ENCODE measurements around the gene RNF208. TPM values are rescaled to one million over a fixed set of nuclear protein-coding genes. Genes with fewer than 3 reads are reported as not detected.

The RNF208 gene
- total and polyA plus RNA-seq, 9 of the 15 experiments (the other 6 are each of a cell fraction or from before 2014, with no cell fraction given) = 0.15 to 6.9 (median 0.50) TPM; not detected in 2

DNA sequence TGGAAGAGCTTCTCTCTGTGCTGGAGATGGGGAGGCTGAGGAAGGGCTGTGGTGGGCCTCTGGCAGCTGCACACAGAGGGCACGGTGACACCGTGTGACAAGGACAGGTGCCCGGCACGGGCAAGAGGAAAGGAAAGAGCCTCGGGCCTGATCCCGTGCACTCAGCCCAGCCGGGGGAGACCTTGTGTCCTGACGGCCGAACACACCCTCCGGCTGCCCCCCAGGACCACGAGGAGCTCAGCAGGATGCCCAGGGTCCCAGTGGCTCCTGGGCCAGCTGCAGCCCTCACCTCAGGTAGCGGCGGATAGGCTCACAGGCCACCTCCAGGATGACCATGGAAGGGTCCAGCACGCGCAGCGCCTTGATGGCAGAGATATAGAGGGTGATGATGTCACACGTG, 39.2 kb downstream of the RNF208 start (continued):
- TF ChIP-seq TSC22D4 (tag; IDR thresholded peaks at IDR 0.05) (no peak), ATF1 (CRISPR knock-in tag; IDR thresholded peaks at IDR 0.05) (no peak), ATF1 (tag; IDR thresholded peaks at IDR 0.05) (no peak), ETV6 (IDR thresholded peaks at IDR 0.05; ENCODE audit: borderline replicate concordance in 1 of 2, low read depth in 2 of 2, low read length in 1 of 2) (no peak), ETV6 (CRISPR knock-in tag; IDR thresholded peaks at IDR 0.05; ENCODE audit: borderline replicate concordance) (no peak), PURB (CRISPR knock-in tag; IDR thresholded peaks at IDR 0.05; ENCODE audit: low read depth) (no peak), EP400 (IDR thresholded peaks at IDR 0.05) (no peak), KLF1 (tag; IDR thresholded peaks at IDR 0.05) (no peak)
- TF ChIP-seq, protein P1, sequence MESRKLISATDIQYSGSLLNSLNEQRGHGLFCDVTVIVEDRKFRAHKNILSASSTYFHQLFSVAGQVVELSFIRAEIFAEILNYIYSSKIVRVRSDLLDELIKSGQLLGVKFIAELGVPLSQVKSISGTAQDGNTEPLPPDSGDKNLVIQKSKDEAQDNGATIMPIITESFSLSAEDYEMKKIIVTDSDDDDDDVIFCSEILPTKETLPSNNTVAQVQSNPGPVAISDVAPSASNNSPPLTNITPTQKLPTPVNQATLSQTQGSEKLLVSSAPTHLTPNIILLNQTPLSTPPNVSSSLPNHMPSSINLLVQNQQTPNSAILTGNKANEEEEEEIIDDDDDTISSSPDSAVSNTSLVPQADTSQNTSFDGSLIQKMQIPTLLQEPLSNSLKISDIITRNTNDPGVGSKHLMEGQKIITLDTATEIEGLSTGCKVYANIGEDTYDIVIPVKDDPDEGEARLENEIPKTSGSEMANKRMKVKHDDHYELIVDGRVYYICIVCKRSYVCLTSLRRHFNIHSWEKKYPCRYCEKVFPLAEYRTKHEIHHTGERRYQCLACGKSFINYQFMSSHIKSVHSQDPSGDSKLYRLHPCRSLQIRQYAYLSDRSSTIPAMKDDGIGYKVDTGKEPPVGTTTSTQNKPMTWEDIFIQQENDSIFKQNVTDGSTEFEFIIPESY (CRISPR knock-in tag; IDR thresholded peaks at IDR 0.05) = peak; percentile 58; the same call in 1 of the 2 replicates

DNA sequence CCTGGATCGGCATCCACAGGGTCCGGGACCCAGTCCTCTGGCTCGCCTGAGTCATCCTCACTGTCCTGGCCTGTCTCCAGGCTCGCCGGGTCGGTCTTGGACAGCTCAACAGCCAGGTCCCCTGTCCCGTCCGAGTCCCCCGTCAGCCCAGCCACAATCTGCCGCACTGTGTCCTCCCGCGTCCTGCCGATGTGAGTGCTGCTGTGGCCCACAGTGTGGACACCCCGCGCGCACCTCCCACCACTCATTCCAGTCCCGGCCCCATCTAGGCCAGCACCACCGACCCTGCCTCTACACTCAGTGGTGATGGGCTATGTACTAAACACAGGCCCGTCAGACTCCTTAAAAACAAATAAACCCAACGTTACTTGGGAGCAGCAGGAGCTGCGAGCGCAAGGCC, 40.4 kb downstream of the RNF208 start:
- Histone ChIP-seq H3K9me3 (replicated peaks; ENCODE audit: control insufficient read depth, insufficient read depth, low read depth, low read length) (no peaks in the 10 kb centered on the region), H3K27ac (ENCODE audit: extremely low read depth, low read depth, low read length) (no peak overlapping the region), H3K4me1 (replicated peaks in 1 of 2; ENCODE audit: control insufficient read depth in 2 of 2, insufficient read depth in 2 of 2, low read length in 2 of 2) (peaks cover 7 to 74% of the 10 kb centered on the region in 2 experiments; a peak in 4 of 5 replicates), H2AFZ (ENCODE audit: low read depth, low read length) (no peak overlapping the region), H3K27me3 (ENCODE audit: control insufficient read depth in 2 of 2, insufficient read depth in 2 of 2, low read length in 2 of 2) (no peaks in the 10 kb centered on the region), H3K4me2 (ENCODE audit: insufficient read depth, low read length) (no peak overlapping the region), H3K79me2 (ENCODE audit: control insufficient read depth, insufficient read depth, low read length) (peaks cover 7% of the 10 kb centered on the region), H3K4me3 (no peak overlapping the region), H3K36me3 (ENCODE audit: control insufficient read depth, insufficient read depth, low read length) (peaks cover 79% of the 10 kb centered on the region; the same call in 2 of the 3 replicates), H3K9me1 (ENCODE audit: control insufficient read depth, insufficient read depth, low read length) (no peaks in the 10 kb centered on the region), H3K9ac (ENCODE audit: insufficient read depth in 1 of 2, low read depth in 2 of 2, low read length in 2 of 2) (peak overlapping the region in 1 of 2 experiments; percentile 13; a peak in 1 of 4 replicates), H4K20me1 (replicated peaks; ENCODE audit: control insufficient read depth, insufficient read depth, low read length) (0 out of 2 replicates have a peak, but pooled peaks cover 4% of the 10 kb centered on the region)
- FAIRE-seq (no peak), ATAC-seq (no peak), DNase-seq (ENCODE audit: extremely low read depth in 1 of 4, low spot score in 3 of 4) (no peak)
- ChIA-PET CTCF (ENCODE audit: low intra/inter-chr PET ratio) (no interaction called here), POLR2A (interaction anchor here (0.7 to 1.2 kb wide), 2 partner anchors 16 to 19 kb away, joined by 3 read pairs; no protein-coding TSS in a partner anchor)
- WGBS (ENCODE audit: insufficient coverage, low coverage, missing lambda C conversion rate) = 95% methylated on average over 22 of the region's 22 CpGs
- in situ Hi-C loops (cut with MboI) (no loop called here), intact Hi-C loops (cut with micrococcal nuclease) (no loop called here)
- no TSS peak for BruUV-seq (replicated peaks)
- no peak for TF ChIP-seq RBM14 (IDR thresholded peaks at IDR 0.05; ENCODE audit: borderline replicate concordance, insufficient read depth, low read depth, low read length)
- TF ChIP-seq SRSF9 (IDR thresholded peaks at IDR 0.05; ENCODE audit: borderline replicate concordance, low read depth, low read length) = no peak
- TF ChIP-seq E2F6 (IDR thresholded peaks at IDR 0.05; ENCODE audit: borderline replicate concordance in 1 of 2, extremely low read depth in 1 of 2, insufficient read depth in 1 of 2, insufficient read length in 1 of 2, low read depth in 1 of 2, low read length in 1 of 2, poor library complexity in 1 of 2, severe bottlenecking in 1 of 2) = no peak
- TF ChIP-seq ZNF253 (CRISPR knock-in tag; conservative IDR thresholded peaks at IDR 0.05) = no peak
- peak; percentile 42; the same call in 1 of the 2 replicates for TF ChIP-seq RBFOX2 (IDR thresholded peaks at IDR 0.05; ENCODE audit: low read depth, low read length)
- no peak for TF ChIP-seq HINFP (tag; conservative IDR thresholded peaks at IDR 0.05; ENCODE audit: low read depth)
- TF ChIP-seq, protein P2, sequence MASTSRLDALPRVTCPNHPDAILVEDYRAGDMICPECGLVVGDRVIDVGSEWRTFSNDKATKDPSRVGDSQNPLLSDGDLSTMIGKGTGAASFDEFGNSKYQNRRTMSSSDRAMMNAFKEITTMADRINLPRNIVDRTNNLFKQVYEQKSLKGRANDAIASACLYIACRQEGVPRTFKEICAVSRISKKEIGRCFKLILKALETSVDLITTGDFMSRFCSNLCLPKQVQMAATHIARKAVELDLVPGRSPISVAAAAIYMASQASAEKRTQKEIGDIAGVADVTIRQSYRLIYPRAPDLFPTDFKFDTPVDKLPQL (IDR thresholded peaks at IDR 0.05; ENCODE audit: extremely low read depth, insufficient read length) = no peak

All from K562 (cell line).